SK-N-SH treated with all-trans-retinoic acid at 6 μM for 48 hours (cell line): ENCODE results near the gene TSTD1.

Experiments used
- ARNTL ChIP-seq: fragments of 450-650 bp; formaldehyde crosslinking; IDR thresholded peaks from 2 replicates; pipeline ENCODE4 v1.5.0; 2020; ENCODE audit warnings: low read depth, mild to moderate bottlenecking, moderate library complexity, borderline replicate concordance
- BACH2 ChIP-seq: fragments of 250-450 bp; sonication (Bioruptor Pico); IDR thresholded peaks from 2 replicates; pipeline ENCODE4 v1.9.0; 2021; ENCODE audit warnings: mild to moderate bottlenecking, borderline replicate concordance
- CREB5 ChIP-seq: fragments of 250-450 bp; sonication (Bioruptor Pico); IDR thresholded peaks from 2 replicates; pipeline ENCODE4 v1.5.1; 2020; ENCODE audit warnings: low read depth, mild to moderate bottlenecking, moderate library complexity
- CSDC2 ChIP-seq: fragments of 250-450 bp; sonication (Bioruptor Pico); IDR thresholded peaks from 2 replicates; pipeline ENCODE4 v1.5.0; 2020; ENCODE audit warnings: mild to moderate bottlenecking, moderate library complexity
- CSRNP3 ChIP-seq: fragments of 250-450 bp; sonication (Bioruptor Pico); IDR thresholded peaks from 2 replicates; pipeline ENCODE4 v1.5.1; 2021; ENCODE audit warnings: mild to moderate bottlenecking, moderate library complexity
- GLIS3 ChIP-seq: fragments of 250-450 bp; sonication (Bioruptor Pico); IDR thresholded peaks from 2 replicates; pipeline ENCODE4 v1.5.0; 2020; ENCODE audit warnings: mild to moderate bottlenecking, moderate library complexity
- RARB ChIP-seq: fragments of 250-450 bp; sonication (Bioruptor Pico); IDR thresholded peaks from 2 replicates; pipeline ENCODE4 v1.8.0; 2021; ENCODE audit warnings: mild to moderate bottlenecking, moderate library complexity
- SNAI2 ChIP-seq: fragments of 250-450 bp; sonication (Bioruptor Pico); IDR thresholded peaks from 2 replicates; pipeline ENCODE4 v1.5.0; 2020; ENCODE audit warnings: mild to moderate bottlenecking, moderate library complexity
- TCF4 ChIP-seq: fragments of 250-450 bp; sonication (Bioruptor Pico); IDR thresholded peaks from 2 replicates; pipeline ENCODE4 v1.8.0; 2021; ENCODE audit warnings: mild to moderate bottlenecking, moderate library complexity, borderline replicate concordance
- ZFP3 ChIP-seq: fragments of 250-450 bp; sonication (Bioruptor Pico); IDR thresholded peaks from 2 replicates; pipeline ENCODE4 v1.5.0; 2020; ENCODE audit warnings: mild to moderate bottlenecking, moderate library complexity
- ZNF8 ChIP-seq: fragments of 450-650 bp; formaldehyde crosslinking; IDR thresholded peaks from 2 replicates; pipeline ENCODE4 v1.5.0; 2020; ENCODE audit warnings: mild to moderate bottlenecking, moderate library complexity

GRCh38 chr1:161019751-161020495 lies 18.8 kb downstream of the TSTD1 start:
- TF ChIP-seq CREB5 (CRISPR knock-in tag), result no peak
- TF ChIP-seq CSDC2 (CRISPR knock-in tag), result no peak
- no peak for TF ChIP-seq ZNF8
- TF ChIP-seq BACH2 (CRISPR knock-in tag), result no peak
- no peak for TF ChIP-seq GLIS3
- no peak for TF ChIP-seq ARNTL (CRISPR knock-in tag)
- TF ChIP-seq RARB (CRISPR knock-in tag), result no peak
- no peak for TF ChIP-seq ZFP3 (CRISPR knock-in tag)
- no peak for TF ChIP-seq TCF4
- no peak for TF ChIP-seq CSRNP3
- TF ChIP-seq SNAI2 (CRISPR knock-in tag), result no peak
